ENCODE results near the gene HAUS3. TPM values are rescaled to one million over a fixed set of nuclear protein-coding genes. Genes with fewer than 3 reads are reported as not detected.
A peak's percentile ranks its signal among the peaks of the same experiment; 100 is the strongest.

The HAUS3 gene
- total RNA-seq, 1 experiment from 2014 or later: 9.4 TPM

- in situ Hi-C loops (cut with HindIII; ENCODE audit: low pct_unique_long_range_greater_than_20kb, low sequenced_read_pairs): no loop called here
Measured at GRCh38 chr4:2267841-2268240, 25.9 kb upstream of the HAUS3 start.

GRCh38 chr4:2267320-2267811 lies 25.4 kb upstream of the HAUS3 start:
- in situ Hi-C loops (cut with HindIII; ENCODE audit: low pct_unique_long_range_greater_than_20kb, low sequenced_read_pairs): no loop called here
- no peak for DNase-seq (ENCODE audit: low read depth, low spot score)

More at GRCh38 chr4:2267841-2268240, 25.9 kb upstream of the HAUS3 start:
- no peak for DNase-seq (ENCODE audit: low read depth, low spot score)

DNA sequence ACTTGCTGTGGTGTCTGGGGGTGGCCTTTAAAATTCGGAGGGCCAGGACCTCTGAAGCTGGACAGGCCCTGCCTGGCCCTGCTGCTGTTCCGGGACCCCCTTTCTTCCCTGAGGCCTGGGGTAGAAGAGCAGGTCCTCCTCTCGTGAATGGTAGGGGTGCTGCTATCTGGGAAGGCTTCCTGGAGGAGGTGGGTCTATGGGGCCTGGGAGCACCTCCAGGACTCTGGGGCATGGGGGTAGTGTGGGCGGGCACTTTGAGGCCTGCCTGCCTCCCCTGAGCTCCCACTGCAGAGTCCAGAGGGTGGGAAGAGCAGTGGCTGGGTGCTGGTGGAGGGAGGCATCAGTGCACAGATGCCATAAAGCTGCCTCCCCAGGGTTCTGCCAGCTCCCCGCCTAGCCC lies 24.9 kb upstream of the HAUS3 start:
- in situ Hi-C loops (cut with HindIII; ENCODE audit: low pct_unique_long_range_greater_than_20kb, low sequenced_read_pairs): no loop called here
- no peak for DNase-seq (ENCODE audit: low read depth, low spot score)

GRCh38 chr4:2266181-2266580 lies 24.3 kb upstream of the HAUS3 start:
- no peak for DNase-seq (ENCODE audit: low read depth, low spot score)
- in situ Hi-C loops (cut with HindIII; ENCODE audit: low pct_unique_long_range_greater_than_20kb, low sequenced_read_pairs): no loop called here

- DNase-seq (ENCODE audit: low read depth, low spot score): no peak
- in situ Hi-C loops (cut with HindIII; ENCODE audit: low pct_unique_long_range_greater_than_20kb, low sequenced_read_pairs): no loop called here
Measured at GRCh38 chr4:2265113-2266110, 23.5 kb upstream of the HAUS3 start.

GRCh38 chr4:2264481-2265041 lies 22.6 kb upstream of the HAUS3 start:
- DNase-seq (ENCODE audit: low read depth, low spot score): no peak
- in situ Hi-C loops (cut with HindIII; ENCODE audit: low pct_unique_long_range_greater_than_20kb, low sequenced_read_pairs): no loop called here

DNA sequence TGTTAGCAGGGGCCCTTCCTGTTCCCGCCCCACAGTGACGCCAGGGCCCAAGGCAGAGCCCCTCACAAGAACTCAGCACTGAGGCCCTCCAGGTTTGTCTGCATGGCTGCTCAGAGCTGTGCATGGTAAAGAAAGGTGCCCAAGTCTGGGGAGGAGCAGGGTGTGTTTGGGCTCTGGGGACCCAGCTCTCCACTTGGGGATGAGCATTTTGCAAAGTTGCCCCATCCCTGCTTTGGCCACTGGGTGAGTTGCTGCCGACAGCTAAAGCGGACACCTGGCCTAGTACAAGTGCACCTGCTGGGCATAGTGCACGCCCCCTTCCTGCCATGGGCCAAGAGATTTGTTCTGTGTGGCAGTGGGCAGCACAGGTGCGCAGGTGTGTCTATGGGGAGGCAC lies 22.0 kb upstream of the HAUS3 start:
- in situ Hi-C loops (cut with HindIII; ENCODE audit: low pct_unique_long_range_greater_than_20kb, low sequenced_read_pairs): no loop called here
- no peak for DNase-seq (ENCODE audit: low read depth, low spot score)

- in situ Hi-C loops (cut with HindIII; ENCODE audit: low pct_unique_long_range_greater_than_20kb, low sequenced_read_pairs): no loop called here
- DNase-seq (ENCODE audit: low read depth, low spot score): no peak
Measured at GRCh38 chr4:2262944-2263250, 21.0 kb upstream of the HAUS3 start.

GRCh38 chr4:2262145-2262943 lies 20.4 kb upstream of the HAUS3 start:
- in situ Hi-C loops (cut with HindIII; ENCODE audit: low pct_unique_long_range_greater_than_20kb, low sequenced_read_pairs): no loop called here

DNA sequence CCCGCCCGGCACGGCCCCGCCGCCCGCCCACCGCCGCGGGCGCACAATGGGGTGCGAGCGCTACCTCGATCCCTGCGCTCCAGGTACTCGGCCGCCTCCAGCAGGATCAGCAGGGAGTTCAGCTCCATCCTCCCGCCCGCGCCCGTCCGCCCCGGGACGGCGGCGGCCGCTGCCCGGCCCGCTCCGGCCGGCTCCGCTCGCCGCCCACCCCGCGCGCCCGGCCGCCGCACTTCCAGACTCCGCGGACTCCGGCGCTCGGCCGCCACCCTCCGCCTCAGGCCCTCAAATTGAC lies 19.9 kb upstream of the HAUS3 start, which contains the start of gene MXD4:
TSS of gene MXD4 (minus strand) at position 257 of the 292 bp plus-strand sequence. CDS start at position 128, 129 bp downstream.
- in situ Hi-C loops (cut with HindIII; ENCODE audit: low pct_unique_long_range_greater_than_20kb, low sequenced_read_pairs): no loop called here
- no peak for DNase-seq (ENCODE audit: low read depth, low spot score)

More at GRCh38 chr4:2262145-2262943, 20.4 kb upstream of the HAUS3 start:
- DNase-seq (ENCODE audit: low read depth, low spot score): peak; percentile 98

DNA sequence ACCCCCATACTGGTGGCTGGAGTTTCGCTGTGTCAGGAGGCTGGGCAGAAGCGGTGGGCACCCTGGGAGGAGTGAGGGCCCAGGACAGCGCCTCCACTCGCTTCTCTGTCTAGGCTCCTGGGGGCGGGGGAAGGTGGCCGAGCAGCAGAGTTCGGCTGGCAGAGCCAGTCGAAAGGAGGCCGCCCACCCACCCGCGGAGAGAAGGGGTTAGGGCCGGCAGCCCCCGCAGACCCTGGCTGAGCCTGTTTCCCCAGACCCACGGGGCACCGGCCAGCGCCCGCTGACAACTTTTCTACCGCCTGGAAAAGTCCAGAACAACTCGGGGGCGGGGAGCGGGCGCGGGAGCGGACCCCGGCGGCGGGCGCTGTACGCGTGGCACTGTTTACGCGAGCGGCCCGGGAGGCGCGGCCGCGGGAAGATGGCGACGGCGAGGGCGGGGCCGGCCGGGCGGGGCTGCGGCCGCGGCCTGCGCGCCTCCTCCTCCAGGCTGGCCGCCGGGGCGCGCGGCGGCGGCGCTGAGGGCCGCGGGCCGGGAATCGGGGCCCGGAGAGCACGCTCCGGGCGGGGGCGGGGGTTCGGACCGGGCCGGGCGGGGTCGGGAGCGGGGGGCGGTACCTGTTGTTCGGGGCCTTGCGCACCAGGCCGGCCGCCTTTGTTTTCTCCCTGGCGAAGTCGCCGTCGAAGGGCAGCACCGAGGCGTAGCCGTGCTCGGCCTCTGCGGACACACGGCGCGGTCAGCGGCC lies 19.4 kb upstream of the HAUS3 start:
- DNase-seq (ENCODE audit: low read depth, low spot score): peak; percentile 31

GRCh38 chr4:2260344-2261109 lies 18.6 kb upstream of the HAUS3 start:
- DNase-seq (ENCODE audit: low read depth, low spot score): no peak
- in situ Hi-C loops (cut with HindIII; ENCODE audit: low pct_unique_long_range_greater_than_20kb, low sequenced_read_pairs): no loop called here

More for the DNA sequence above, 19.4 kb upstream of the HAUS3 start:
- in situ Hi-C loops (cut with HindIII; ENCODE audit: low pct_unique_long_range_greater_than_20kb, low sequenced_read_pairs): no loop called here

GRCh38 chr4:2259541-2260343 lies 17.8 kb upstream of the HAUS3 start:
- DNase-seq (ENCODE audit: low read depth, low spot score): no peak
- in situ Hi-C loops (cut with HindIII; ENCODE audit: low pct_unique_long_range_greater_than_20kb, low sequenced_read_pairs): no loop called here

GRCh38 chr4:2259036-2259540 lies 17.2 kb upstream of the HAUS3 start:
- in situ Hi-C loops (cut with HindIII; ENCODE audit: low pct_unique_long_range_greater_than_20kb, low sequenced_read_pairs): no loop called here
- DNase-seq (ENCODE audit: low read depth, low spot score): no peak

GRCh38 chr4:2258091-2259035 lies 16.4 kb upstream of the HAUS3 start:
- in situ Hi-C loops (cut with HindIII; ENCODE audit: low pct_unique_long_range_greater_than_20kb, low sequenced_read_pairs): no loop called here
- DNase-seq (ENCODE audit: low read depth, low spot score): no peak

All from SK-MEL-5 (cell line).